ENCODE results near the gene NMT1.
"Not testable (repeated sequence)": the region's sequence is repeated elsewhere in the genome, so short reads cannot be mapped to it uniquely, and the experiment has no call there.

Gene NMT1

GRCh38 chr17:45036691-45037090 lies 24.4 kb upstream of the NMT1 start:
- DNase-seq (ENCODE audit: low read depth in 2 of 2): no peak

GRCh38 chr17:45038728-45039634 lies 22.1 kb upstream of the NMT1 start:
- no peak for DNase-seq (ENCODE audit: low read depth in 2 of 2)

GRCh38 chr17:45040459-45040858 lies 20.7 kb upstream of the NMT1 start:
- DNase-seq (ENCODE audit: low read depth in 2 of 2): no peak

- no peak for DNase-seq (ENCODE audit: low read depth in 2 of 2)
Measured at GRCh38 chr17:45042346-45043120, 18.6 kb upstream of the NMT1 start.

- DNase-seq (ENCODE audit: low read depth in 2 of 2): no peak
Measured at GRCh38 chr17:45043813-45044540, 17.1 kb upstream of the NMT1 start.

- DNase-seq (ENCODE audit: low read depth in 2 of 2): no peak
Measured at GRCh38 chr17:45046537-45047125, 14.5 kb upstream of the NMT1 start.

- no peak for DNase-seq (ENCODE audit: low read depth in 2 of 2)
Measured at GRCh38 chr17:45048795-45049563, 12.1 kb upstream of the NMT1 start.

- DNase-seq (ENCODE audit: low read depth in 2 of 2): peak in 1 of 2 donors; percentile 31
Measured at GRCh38 chr17:45050481-45051059, 10.5 kb upstream of the NMT1 start.

GRCh38 chr17:45051060-45051719 lies 9.9 kb upstream of the NMT1 start, which contains the start of gene DCAKD:
Gene DCAKD (minus strand): TSS chr17:45051632. CDS start chr17:45034885, 16,747 bp downstream.
- DNase-seq (ENCODE audit: low read depth in 2 of 2): peak; percentile 87 to 90

- DNase-seq (ENCODE audit: low read depth in 2 of 2): not testable (repeated sequence)
Measured at GRCh38 chr17:45051720-45052051, 9.4 kb upstream of the NMT1 start.

- peak; percentile 27 to 36 for DNase-seq (ENCODE audit: low read depth in 2 of 2)
Measured at GRCh38 chr17:45052052-45052772, 8.9 kb upstream of the NMT1 start.

GRCh38 chr17:45060382-45060796 lies 728 bp upstream of the NMT1 start:
- DNase-seq (ENCODE audit: low read depth in 2 of 2): no peak

- no peak for DNase-seq (ENCODE audit: low read depth in 2 of 2)
Measured at GRCh38 chr17:45061606-45062205, 589 bp downstream of the NMT1 start.

- DNase-seq (ENCODE audit: low read depth in 2 of 2): no peak
Measured at GRCh38 chr17:45063198-45063597, 2.1 kb downstream of the NMT1 start.

GRCh38 chr17:45067637-45068036 lies 6.5 kb downstream of the NMT1 start:
- no peak for DNase-seq (ENCODE audit: low read depth in 2 of 2)

- DNase-seq (ENCODE audit: low read depth in 2 of 2): no peak
Measured at GRCh38 chr17:45070001-45070400, 8.9 kb downstream of the NMT1 start.

- no peak for DNase-seq (ENCODE audit: low read depth in 2 of 2)
Measured at GRCh38 chr17:45070809-45071208, 9.7 kb downstream of the NMT1 start.

- no peak for DNase-seq (ENCODE audit: low read depth in 2 of 2)
Measured at GRCh38 chr17:45073414-45074070, 12.4 kb downstream of the NMT1 start.
